ENCODE results near the gene ACADVL.

Gene ACADVL

DNA sequence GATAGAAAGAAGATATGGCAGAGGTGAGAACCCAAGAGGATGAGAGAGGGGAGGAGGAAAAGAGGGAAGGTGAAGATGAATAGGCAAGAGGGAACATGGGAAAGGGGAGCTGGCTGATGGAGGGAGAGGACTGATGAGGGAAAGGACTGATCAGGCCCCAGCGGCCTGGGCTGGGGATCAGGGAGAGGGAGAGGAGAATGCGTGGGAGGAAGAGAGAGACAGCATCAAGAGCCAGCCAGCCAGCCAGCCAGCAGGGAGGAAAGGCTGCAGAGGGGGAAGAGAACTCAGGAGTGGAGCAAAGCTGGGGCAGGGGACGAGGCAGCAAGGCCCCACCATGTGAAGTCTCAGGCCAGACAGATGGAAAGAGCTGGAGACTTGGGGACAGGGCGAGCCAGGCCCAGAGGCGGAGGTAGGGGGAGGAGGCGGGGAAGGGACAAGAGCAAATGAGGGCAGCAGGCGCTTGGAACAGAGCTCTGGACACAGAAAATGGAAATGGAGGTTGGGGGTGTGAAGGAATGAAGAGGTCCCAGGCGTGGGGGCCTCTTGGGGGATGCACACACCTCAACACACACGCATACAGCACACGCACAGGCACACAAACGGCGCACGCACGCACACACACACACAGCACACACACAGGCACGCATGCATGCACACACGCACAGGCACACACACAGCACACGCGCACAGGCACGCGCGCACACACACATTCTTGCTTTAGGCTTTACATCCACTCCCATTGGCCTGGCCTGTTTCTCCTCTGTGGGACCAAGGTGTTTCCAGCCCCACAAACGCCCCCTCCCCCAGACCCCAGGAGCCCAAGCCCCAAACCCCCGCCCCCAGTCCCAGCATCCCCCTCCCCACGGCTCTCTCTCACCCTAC, 12.4 kb upstream of the ACADVL start:
- peaks cover 4% of the 10 kb centered on the region for H3K4me1 ChIP-seq
- H3K9ac ChIP-seq, result no peak overlapping the region
- H3K36me3 ChIP-seq (ENCODE audit: control insufficient read depth, insufficient read depth, low read length), result no peaks in the 10 kb centered on the region
- H2AFZ ChIP-seq, result no peak overlapping the region
- no peaks in the 10 kb centered on the region for H3K9me3 ChIP-seq (ENCODE audit: control insufficient read depth, low read length)
- H3K4me2 ChIP-seq (ENCODE audit: low read length), result no peak overlapping the region
- TF ChIP-seq, protein P1, sequence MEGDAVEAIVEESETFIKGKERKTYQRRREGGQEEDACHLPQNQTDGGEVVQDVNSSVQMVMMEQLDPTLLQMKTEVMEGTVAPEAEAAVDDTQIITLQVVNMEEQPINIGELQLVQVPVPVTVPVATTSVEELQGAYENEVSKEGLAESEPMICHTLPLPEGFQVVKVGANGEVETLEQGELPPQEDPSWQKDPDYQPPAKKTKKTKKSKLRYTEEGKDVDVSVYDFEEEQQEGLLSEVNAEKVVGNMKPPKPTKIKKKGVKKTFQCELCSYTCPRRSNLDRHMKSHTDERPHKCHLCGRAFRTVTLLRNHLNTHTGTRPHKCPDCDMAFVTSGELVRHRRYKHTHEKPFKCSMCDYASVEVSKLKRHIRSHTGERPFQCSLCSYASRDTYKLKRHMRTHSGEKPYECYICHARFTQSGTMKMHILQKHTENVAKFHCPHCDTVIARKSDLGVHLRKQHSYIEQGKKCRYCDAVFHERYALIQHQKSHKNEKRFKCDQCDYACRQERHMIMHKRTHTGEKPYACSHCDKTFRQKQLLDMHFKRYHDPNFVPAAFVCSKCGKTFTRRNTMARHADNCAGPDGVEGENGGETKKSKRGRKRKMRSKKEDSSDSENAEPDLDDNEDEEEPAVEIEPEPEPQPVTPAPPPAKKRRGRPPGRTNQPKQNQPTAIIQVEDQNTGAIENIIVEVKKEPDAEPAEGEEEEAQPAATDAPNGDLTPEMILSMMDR (IDR thresholded peaks at IDR 0.05), result no peak
- H3K27me3 ChIP-seq (ENCODE audit: control insufficient read depth, insufficient read depth, low read length), result no peaks in the 10 kb centered on the region
- peaks cover 4% of the 10 kb centered on the region for H3K79me2 ChIP-seq
- H3K4me3 ChIP-seq (ENCODE audit: low read depth, low read length), result no peak overlapping the region
- H3K27ac ChIP-seq, result no peak overlapping the region

DNA sequence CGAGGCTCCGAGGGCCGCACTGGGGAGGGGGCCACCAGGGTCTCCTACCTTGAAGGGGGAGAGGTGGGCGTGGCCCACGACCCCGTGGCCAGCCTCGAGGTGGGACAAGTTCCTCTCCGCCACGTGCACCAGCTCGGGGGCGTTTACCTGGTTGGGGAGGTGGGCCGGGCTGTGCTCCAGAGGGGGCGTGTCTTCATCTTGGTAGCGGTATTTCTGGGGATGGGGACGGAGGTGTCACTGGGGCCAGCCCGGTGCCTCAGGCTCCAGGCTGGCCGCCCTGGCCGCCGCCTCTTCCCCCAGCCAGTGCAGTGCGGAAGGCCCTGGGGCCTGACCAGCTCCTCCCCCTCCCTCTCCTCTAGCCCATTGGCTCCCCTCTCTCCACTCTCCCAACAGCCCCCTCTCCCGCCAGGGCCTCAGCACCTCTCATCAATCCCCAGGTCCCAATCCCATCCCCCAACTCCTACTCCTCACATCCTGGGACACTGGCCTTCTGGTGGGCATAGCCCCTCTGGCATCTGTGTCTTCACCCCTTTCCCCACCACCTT, 11.6 kb upstream of the ACADVL start:
- Histone ChIP-seq H3K36me3 (ENCODE audit: control insufficient read depth, insufficient read depth, low read length) (no peaks in the 10 kb centered on the region), H3K9ac (no peak overlapping the region), H3K27me3 (ENCODE audit: control insufficient read depth, insufficient read depth, low read length) (no peaks in the 10 kb centered on the region), H3K4me3 (ENCODE audit: low read depth, low read length) (no peak overlapping the region), H3K4me1 (peaks cover 4% of the 10 kb centered on the region), H2AFZ (no peak overlapping the region), H3K79me2 (peaks cover 5% of the 10 kb centered on the region), H3K9me3 (ENCODE audit: control insufficient read depth, low read length) (no peaks in the 10 kb centered on the region), H3K4me2 (ENCODE audit: low read length) (no peak overlapping the region), H3K27ac (no peak overlapping the region)
- TF ChIP-seq, protein P1 (IDR thresholded peaks at IDR 0.05), result no peak

DNA sequence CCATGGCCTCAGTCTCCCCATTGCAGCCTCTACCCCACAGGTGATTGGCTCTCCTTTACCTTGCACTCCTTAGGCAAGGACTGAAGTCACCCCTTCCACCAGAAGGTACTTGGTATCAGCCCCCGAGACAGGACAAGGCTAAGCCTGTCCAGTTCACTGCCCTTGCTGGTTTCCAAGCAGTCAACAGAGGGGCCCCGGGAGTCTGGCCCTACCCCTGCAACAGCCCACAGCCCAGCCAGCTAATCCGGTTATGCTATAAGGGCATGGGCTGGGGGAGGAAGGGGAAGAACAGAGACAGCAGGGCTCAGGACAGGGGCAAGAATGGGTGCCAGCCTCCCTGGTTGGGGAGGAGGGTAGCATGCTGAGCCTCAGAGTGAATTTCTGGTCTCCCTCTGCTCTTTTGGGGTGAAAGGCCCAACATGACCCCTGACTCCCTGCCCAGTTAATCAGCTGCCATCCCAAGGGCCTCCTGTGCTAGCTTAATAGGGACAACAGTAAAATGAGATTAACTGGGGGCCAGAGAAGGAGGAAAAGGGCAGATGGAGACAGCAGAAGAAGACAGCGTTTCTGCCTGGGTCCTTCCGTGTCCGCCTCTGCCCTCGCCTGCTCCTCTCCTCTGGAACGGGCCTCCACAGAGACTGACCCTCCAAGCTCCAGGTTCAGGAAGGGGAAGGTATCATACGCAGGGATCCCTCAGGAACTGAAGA, 10.8 kb upstream of the ACADVL start:
- Histone ChIP-seq H3K27ac (no peak overlapping the region), H3K27me3 (ENCODE audit: control insufficient read depth, insufficient read depth, low read length) (no peaks in the 10 kb centered on the region), H2AFZ (no peak overlapping the region), H3K36me3 (ENCODE audit: control insufficient read depth, insufficient read depth, low read length) (no peaks in the 10 kb centered on the region), H3K4me3 (ENCODE audit: low read depth, low read length) (no peak overlapping the region), H3K9me3 (ENCODE audit: control insufficient read depth, low read length) (no peaks in the 10 kb centered on the region), H3K4me2 (ENCODE audit: low read length) (no peak overlapping the region), H3K79me2 (peaks cover 9% of the 10 kb centered on the region), H3K9ac (no peak overlapping the region), H3K4me1 (peaks cover 4% of the 10 kb centered on the region)
- TF ChIP-seq, protein P1 (IDR thresholded peaks at IDR 0.05), result no peak

DNA sequence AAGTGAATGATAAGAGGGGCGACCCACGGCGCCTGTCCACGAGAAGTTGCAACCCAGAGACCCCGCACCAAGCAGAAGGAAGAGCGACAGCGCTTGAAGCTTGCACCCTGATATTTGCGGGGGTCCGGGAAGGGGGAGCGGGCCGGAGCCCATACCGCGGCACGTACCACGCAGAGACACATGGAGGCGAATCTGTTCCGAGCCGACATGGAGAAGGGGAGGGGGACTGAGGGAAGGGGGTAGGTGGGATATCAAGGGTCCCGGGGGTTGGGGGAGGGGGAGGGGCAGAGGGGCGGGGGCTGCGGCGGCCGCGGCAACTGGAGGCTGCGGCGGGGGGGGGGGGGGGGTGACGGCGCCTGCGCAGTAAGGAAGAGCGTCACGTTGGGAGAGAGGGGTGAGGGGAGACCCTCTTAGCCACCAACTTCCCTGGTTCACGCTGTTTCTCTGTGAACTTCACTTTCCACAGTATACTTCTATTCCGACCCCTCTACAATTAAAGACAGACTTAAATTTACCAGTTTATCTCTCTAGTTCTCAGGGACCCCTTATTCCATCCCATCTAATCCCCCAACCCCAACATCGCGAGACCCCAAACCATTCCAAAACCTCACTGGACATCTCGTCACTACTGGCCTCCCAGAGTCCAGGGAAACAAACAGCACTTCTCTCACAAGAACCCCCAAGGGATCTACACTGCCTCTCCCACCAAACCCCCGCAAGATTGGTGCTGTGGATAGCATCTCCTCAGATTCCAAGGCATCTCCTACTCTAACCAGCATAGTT, 8.1 kb upstream of the ACADVL start:
- no peaks in the 10 kb centered on the region for H3K36me3 ChIP-seq (ENCODE audit: control insufficient read depth, insufficient read depth, low read length)
- H3K9ac ChIP-seq, result no peak overlapping the region
- H3K27me3 ChIP-seq (ENCODE audit: control insufficient read depth, insufficient read depth, low read length), result no peaks in the 10 kb centered on the region
- peaks cover 16% of the 10 kb centered on the region for H3K4me1 ChIP-seq
- peaks cover 11% of the 10 kb centered on the region for H3K79me2 ChIP-seq
- no peak overlapping the region for H2AFZ ChIP-seq
- TF ChIP-seq, protein P1 (IDR thresholded peaks at IDR 0.05), result no peak
- H3K4me3 ChIP-seq (ENCODE audit: low read depth, low read length), result no peak overlapping the region
- H3K27ac ChIP-seq, result no peak overlapping the region
- H3K9me3 ChIP-seq (ENCODE audit: control insufficient read depth, low read length), result no peaks in the 10 kb centered on the region
- no peak overlapping the region for H3K4me2 ChIP-seq (ENCODE audit: low read length)

Measured in parathyroid adenoma (tissue), 2 donors.